Endodermal cell (in vitro differentiated cells): ENCODE data around the gene CAMTA1. TPM values are rescaled to one million over a fixed set of nuclear protein-coding genes. Genes with fewer than 3 reads are reported as not detected.

Source experiments
- DNase-seq: peaks from one replicate; pipeline ENCODE4 v3.0.0-alpha.2; 2017
- H3K27ac ChIP-seq: 2 replicates; pipeline ENCODE4 v1.5.1; 2013; ENCODE audit warnings: mild to moderate bottlenecking, low read depth, low read length, moderate library complexity
- H3K27me3 ChIP-seq: 2 replicates; pipeline ENCODE4 v1.6.1; 2013; ENCODE audit warnings: mild to moderate bottlenecking, low read length, moderate library complexity; ENCODE audit not compliant: insufficient read depth, control insufficient read depth, poor library complexity, severe bottlenecking
- H3K36me3 ChIP-seq: 2 replicates; pipeline ENCODE4 v1.7.0; 2013; ENCODE audit warnings: mild to moderate bottlenecking, low read length, moderate library complexity; ENCODE audit not compliant: control insufficient read depth, insufficient read depth
- H3K4me1 ChIP-seq: one replicate; pipeline ENCODE4 v1.7.0; 2013; ENCODE audit warnings: low read length; ENCODE audit not compliant: control insufficient read depth, insufficient read depth
- H3K4me3 ChIP-seq: 2 replicates; pipeline ENCODE4 v1.5.1; 2013; ENCODE audit warnings: mild to moderate bottlenecking, low read length, moderate library complexity
- H3K9ac ChIP-seq: 2 replicates; pipeline ENCODE4 v1.6.1; 2013; ENCODE audit warnings: mild to moderate bottlenecking, low read length, moderate library complexity; ENCODE audit not compliant: poor library complexity, severe bottlenecking; ENCODE audit errors: extremely low read depth
- H3K9me3 ChIP-seq: 2 replicates; pipeline ENCODE4 v1.6.1; 2013; ENCODE audit warnings: mild to moderate bottlenecking, low read length, moderate library complexity; ENCODE audit not compliant: control insufficient read depth
- H3K27ac Mint-ChIP-seq: 2 replicates; pipeline ENCODE4 v1.8.0; 2020; ENCODE audit warnings: mixed read lengths
- H3K27me3 Mint-ChIP-seq: 2 replicates; pipeline ENCODE4 v1.8.0; 2021; ENCODE audit warnings: mild to moderate bottlenecking, mixed read lengths; ENCODE audit not compliant: insufficient read depth
- H3K36me3 Mint-ChIP-seq: 2 replicates; pipeline ENCODE4 v1.8.0; 2020; ENCODE audit warnings: low read depth, mixed read lengths
- H3K4me1 Mint-ChIP-seq: 2 replicates; pipeline ENCODE4 v1.8.0; 2020; ENCODE audit warnings: mixed read lengths
- H3K4me3 Mint-ChIP-seq: 2 replicates; pipeline ENCODE4 v1.8.0; 2020; ENCODE audit warnings: mild to moderate bottlenecking, moderate library complexity, mixed read lengths
- H3K9me3 Mint-ChIP-seq: 2 replicates; pipeline ENCODE4 v1.8.0; 2020; ENCODE audit warnings: mild to moderate bottlenecking, mixed read lengths
- CTCF ChIP-seq: fragments of 200-600 bp; sonication (generic); conservative IDR thresholded peaks from 2 replicates; pipeline ENCODE4 v1.5.0; 2021; ENCODE audit warnings: antibody characterized with exemption, mild to moderate bottlenecking
- WGBS, 2 experiments: methylation state at CpG; one replicate each; pipeline versions ENCODE4 v1.1.5 to v1.1.7; 2013; ENCODE audit warnings: missing lambda C conversion rate in 2 of 2, mixed read lengths in 1 of 2; ENCODE audit not compliant: insufficient coverage in 1 of 2, insufficient read length in 1 of 2; 5-methylcytosine and 5-hydroxymethylcytosine counted together
- total RNA-seq, 2 donors: library from RNA; stranded (reverse); fragmentation: NEBNext Ultra II Directional in 1 of 2; extraction: Animal tissue kit (Norgen Biotek cat#: 25700) in 1 of 2; gene quantifications; 2 replicates in 1 of 2; 3 replicates in 1 of 2; pipeline ENCODE4 v1.2.1, GENCODE V29; 2021

CAMTA1 gene
- total RNA-seq, 2 donors from 2014 or later = 123 to 137 TPM

GRCh38 chr1:7372477-7373120 is 587.3 kb downstream of the CAMTA1 start:
- no peak overlapping the region for H3K27ac ChIP-seq
- TF ChIP-seq CTCF = no peak
- DNase-seq = peak; percentile 32
- no peak overlapping the region for H3K9ac ChIP-seq
- Mint-ChIP-seq H3K36me3 (no peaks in the 10 kb centered on the region), H3K4me3 (no peak overlapping the region), H3K27me3 (no peaks in the 10 kb centered on the region), H3K4me1 (peaks cover 6% of the 10 kb centered on the region), H3K27ac (no peak overlapping the region), H3K9me3 (no peaks in the 10 kb centered on the region)
- H3K27me3 ChIP-seq = no peaks in the 10 kb centered on the region
- no peaks in the 10 kb centered on the region for H3K4me1 ChIP-seq
- H3K4me3 ChIP-seq = no peak overlapping the region
- no peaks in the 10 kb centered on the region for H3K36me3 ChIP-seq
- 91% methylated on average over 12 to 19 of the region's 19 CpGs for WGBS, 2 experiments
- no peaks in the 10 kb centered on the region for H3K9me3 ChIP-seq

- Mint-ChIP-seq H3K27ac (no peak overlapping the region), H3K4me1 (peaks cover 6% of the 10 kb centered on the region), H3K36me3 (no peaks in the 10 kb centered on the region)
Observed at GRCh38 chr1:7373251-7373650, 588.0 kb downstream of the CAMTA1 start.

GRCh38 chr1:7373876-7374562 is 588.8 kb downstream of the CAMTA1 start:
- Mint-ChIP-seq H3K36me3 (no peaks in the 10 kb centered on the region), H3K27ac (no peak overlapping the region), H3K9me3 (no peaks in the 10 kb centered on the region), H3K4me3 (no peak overlapping the region), H3K4me1 (peaks cover 7% of the 10 kb centered on the region), H3K27me3 (no peaks in the 10 kb centered on the region)
- Histone ChIP-seq H3K4me3 (no peak overlapping the region), H3K36me3 (no peaks in the 10 kb centered on the region), H3K4me1 (no peaks in the 10 kb centered on the region), H3K27me3 (no peaks in the 10 kb centered on the region), H3K27ac (no peak overlapping the region), H3K9ac (no peak overlapping the region), H3K9me3 (no peaks in the 10 kb centered on the region)
- TF ChIP-seq CTCF = no peak
- peak; percentile 36 for DNase-seq
- WGBS, 2 experiments = 76 to 85% methylated on average over 8 to 14 of the region's 14 CpGs

More at GRCh38 chr1:7373251-7373650, 588.0 kb downstream of the CAMTA1 start:
- no peaks in the 10 kb centered on the region for H3K27me3 Mint-ChIP-seq
- Histone ChIP-seq H3K27ac (no peak overlapping the region), H3K36me3 (no peaks in the 10 kb centered on the region), H3K9ac (no peak overlapping the region), H3K27me3 (no peaks in the 10 kb centered on the region), H3K4me3 (no peak overlapping the region), H3K4me1 (no peaks in the 10 kb centered on the region), H3K9me3 (no peaks in the 10 kb centered on the region)
- TF ChIP-seq CTCF = no peak
- no peak overlapping the region for H3K4me3 Mint-ChIP-seq
- no peaks in the 10 kb centered on the region for H3K9me3 Mint-ChIP-seq
- WGBS, 2 experiments = 87 to 98% methylated on average over 4 to 11 of the region's 11 CpGs
- peak; percentile 25 for DNase-seq
